NB4 (cell line): ENCODE measurements around the gene TLR2.

Experiments
- DNase-seq: peaks from one replicate; pipeline ENCODE4 v3.0.0; 2010; ENCODE audit warnings: low read depth
- H3K4me3 ChIP-seq: one replicate; pipeline ENCODE4 v1.5.1; 2011; ENCODE audit warnings: mild to moderate bottlenecking, low read depth, low read length, moderate library complexity
- CTCF ChIP-seq: IDR thresholded peaks from one replicate; pipeline ENCODE4 v1.5.1; 2012; ENCODE audit warnings: low read depth, low read length
- MAX ChIP-seq: IDR thresholded peaks from 2 replicates; pipeline ENCODE4 v1.6.1; 2011; ENCODE audit warnings: low read depth, low read length
- MYC ChIP-seq: IDR thresholded peaks from 2 replicates; pipeline ENCODE4 v1.6.1; 2011; ENCODE audit warnings: low read depth, low read length
- POLR2A ChIP-seq: IDR thresholded peaks from 2 replicates; pipeline ENCODE4 v1.6.1; 2011; ENCODE audit warnings: mild to moderate bottlenecking; ENCODE audit not compliant: insufficient read length; ENCODE audit errors: extremely low read depth

The TLR2 gene

GRCh38 chr4:153668647-153669046 is 15.4 kb upstream of the TLR2 start:
- DNase-seq: no peak

GRCh38 chr4:153669838-153670237 is 14.2 kb upstream of the TLR2 start:
- no peak for TF ChIP-seq CTCF
- no peak for TF ChIP-seq POLR2A
- no peak for TF ChIP-seq MAX
- TF ChIP-seq MYC: no peak
- no peak overlapping the region for H3K4me3 ChIP-seq
- no peak for DNase-seq

More at GRCh38 chr4:153668647-153669046, 15.4 kb upstream of the TLR2 start:
- no peak for TF ChIP-seq POLR2A
- no peak for TF ChIP-seq CTCF
- no peak for TF ChIP-seq MAX
- no peak for TF ChIP-seq MYC
- no peak overlapping the region for H3K4me3 ChIP-seq

- DNase-seq: no peak
- TF ChIP-seq MAX (no peak), POLR2A (no peak), CTCF (no peak), MYC (no peak)
Measured at GRCh38 chr4:153676486-153676885, 7.6 kb upstream of the TLR2 start.

GRCh38 chr4:153676984-153677383 is 7.1 kb upstream of the TLR2 start:
- no peak overlapping the region for H3K4me3 ChIP-seq
- TF ChIP-seq POLR2A: no peak
- no peak for TF ChIP-seq MAX
- no peak for TF ChIP-seq MYC
- no peak for DNase-seq

More at GRCh38 chr4:153676486-153676885, 7.6 kb upstream of the TLR2 start:
- no peak overlapping the region for H3K4me3 ChIP-seq

- DNase-seq: no peak
- no peak overlapping the region for H3K4me3 ChIP-seq
- no peak for TF ChIP-seq MYC
- TF ChIP-seq CTCF: no peak
- no peak for TF ChIP-seq POLR2A
- no peak for TF ChIP-seq MAX
Measured at GRCh38 chr4:153679486-153679885, 4.6 kb upstream of the TLR2 start.

- no peak for TF ChIP-seq MAX
- no peak for TF ChIP-seq MYC
- TF ChIP-seq POLR2A: no peak
- no peak for TF ChIP-seq CTCF
- H3K4me3 ChIP-seq: no peak overlapping the region
- no peak for DNase-seq
Measured at GRCh38 chr4:153683763-153684181, 308 bp upstream of the TLR2 start.
